Esophagus (tissue), 2 donors: ENCODE data around the gene ELMO1. TPM values are rescaled to one million over a fixed set of nuclear protein-coding genes. Genes with fewer than 3 reads are reported as not detected.

Source experiments
- H3K27ac ChIP-seq, 2 donors: one replicate each; pipeline ENCODE4 v1.5.1; 2013; ENCODE audit warnings: low read depth in 2 of 2, mild to moderate bottlenecking in 2 of 2, inconsistent platforms in 1 of 2, low read length in 1 of 2, moderate library complexity in 1 of 2
- H3K27me3 ChIP-seq, 2 donors: one replicate each; pipeline ENCODE4 v1.6.1; 2013; ENCODE audit warnings: low read length in 2 of 2, control low read depth in 1 of 2, mild to moderate bottlenecking in 1 of 2; ENCODE audit not compliant: insufficient read depth in 2 of 2, control insufficient read depth in 1 of 2
- H3K36me3 ChIP-seq, 2 donors: one replicate each; pipeline ENCODE4 v1.6.1; 2013; ENCODE audit warnings: low read length in 1 of 2; ENCODE audit not compliant: control insufficient read depth in 2 of 2, insufficient read depth in 2 of 2
- H3K4me1 ChIP-seq, 2 donors: one replicate each; pipeline ENCODE4 v1.6.1; 2013; ENCODE audit warnings: low read length in 1 of 2; ENCODE audit not compliant: control insufficient read depth in 2 of 2, insufficient read depth in 2 of 2
- H3K4me3 ChIP-seq, 2 donors: one replicate each; pipeline ENCODE4 v1.5.1; 2013; ENCODE audit warnings: low read length in 2 of 2, mild to moderate bottlenecking in 2 of 2, low read depth in 1 of 2, moderate library complexity in 1 of 2
- H3K9me3 ChIP-seq, 2 donors: one replicate each; pipeline ENCODE4 v1.6.1; 2013; ENCODE audit warnings: mild to moderate bottlenecking in 2 of 2, low read depth in 1 of 2, low read length in 1 of 2, moderate library complexity in 1 of 2; ENCODE audit not compliant: control insufficient read depth in 2 of 2, insufficient read depth in 1 of 2
- WGBS, 2 donors: extraction: QIAGEN DNeasy Blood & Tissue Kit; methylation state at CpG; one replicate each; pipeline ENCODE4 v1.1.7; 2013; 5-methylcytosine and 5-hydroxymethylcytosine counted together
- polyA plus RNA-seq, 2 donors: library from polyadenylated mRNA; stranded (reverse); fragments of 200-250 nt; gene quantifications; one replicate each; pipeline ENCODE4 v1.2.3, GENCODE V29; 2013
- donor health status: healthy with polysubstance abuse.
- donor health status: Bipolar disorder and iron deficiency.

ELMO1 gene
- polyA plus RNA-seq, 2 donors: 1.5 to 2.9 TPM

- Histone ChIP-seq H3K9me3 (no peaks in the 10 kb centered on the region), H3K4me1 (no peaks in the 10 kb centered on the region), H3K4me3 (no peak overlapping the region), H3K27me3 (no peaks in the 10 kb centered on the region), H3K36me3 (no peaks in the 10 kb centered on the region), H3K27ac (no peak overlapping the region)
- 72 to 81% methylated on average over 6 of the region's 6 CpGs for WGBS, 2 donors
These were observed 32.1 kb downstream of the ELMO1 start for GRCh38 chr7:37416378-37417106.

GRCh38 chr7:37415629-37416028 lies 33.0 kb downstream of the ELMO1 start:
- Histone ChIP-seq H3K4me3 (no peak overlapping the region), H3K27me3 (no peaks in the 10 kb centered on the region), H3K27ac (no peak overlapping the region), H3K36me3 (no peaks in the 10 kb centered on the region), H3K4me1 (no peaks in the 10 kb centered on the region), H3K9me3 (no peaks in the 10 kb centered on the region)
- WGBS, 2 donors: 59 to 83% methylated on average over 1 of the region's 1 CpG

GRCh38 chr7:37414352-37414983 lies 34.2 kb downstream of the ELMO1 start:
- Histone ChIP-seq H3K4me1 (no peaks in the 10 kb centered on the region), H3K9me3 (no peaks in the 10 kb centered on the region), H3K27me3 (no peaks in the 10 kb centered on the region), H3K27ac (no peak overlapping the region), H3K4me3 (no peak overlapping the region), H3K36me3 (no peaks in the 10 kb centered on the region)
- 76 to 78% methylated on average over 5 of the region's 5 CpGs for WGBS, 2 donors

- no peaks in the 10 kb centered on the region for H3K9me3 ChIP-seq
- no peak overlapping the region for H3K27ac ChIP-seq
- no peaks in the 10 kb centered on the region for H3K27me3 ChIP-seq
- 71 to 76% methylated on average over 4 of the region's 4 CpGs for WGBS, 2 donors
- no peaks in the 10 kb centered on the region for H3K4me1 ChIP-seq
- no peak overlapping the region for H3K4me3 ChIP-seq
- no peaks in the 10 kb centered on the region for H3K36me3 ChIP-seq
These were observed 37.1 kb downstream of the ELMO1 start for GRCh38 chr7:37411444-37412034.

GRCh38 chr7:37410305-37411229 lies 38.1 kb downstream of the ELMO1 start:
- no peak overlapping the region for H3K27ac ChIP-seq
- H3K4me1 ChIP-seq: no peaks in the 10 kb centered on the region
- 56 to 63% methylated on average over 1 of the region's 1 CpG for WGBS, 2 donors
- no peak overlapping the region for H3K4me3 ChIP-seq
- no peaks in the 10 kb centered on the region for H3K27me3 ChIP-seq
- no peaks in the 10 kb centered on the region for H3K9me3 ChIP-seq
- no peaks in the 10 kb centered on the region for H3K36me3 ChIP-seq

GRCh38 chr7:37409461-37409860 lies 39.2 kb downstream of the ELMO1 start:
- H3K27ac ChIP-seq: no peak overlapping the region
- H3K4me3 ChIP-seq: no peak overlapping the region
- WGBS, 2 donors: 45% methylated on average over 2 of the region's 2 CpGs
- H3K4me1 ChIP-seq: no peaks in the 10 kb centered on the region
- H3K36me3 ChIP-seq: no peaks in the 10 kb centered on the region
- no peaks in the 10 kb centered on the region for H3K9me3 ChIP-seq
- H3K27me3 ChIP-seq: no peaks in the 10 kb centered on the region

GRCh38 chr7:37408291-37409228 lies 40.1 kb downstream of the ELMO1 start:
- H3K4me3 ChIP-seq: no peak overlapping the region
- no peaks in the 10 kb centered on the region for H3K36me3 ChIP-seq
- 39 to 52% methylated on average over 13 of the region's 13 CpGs for WGBS, 2 donors
- H3K27ac ChIP-seq: no peak overlapping the region
- H3K27me3 ChIP-seq: no peaks in the 10 kb centered on the region
- no peaks in the 10 kb centered on the region for H3K4me1 ChIP-seq
- no peaks in the 10 kb centered on the region for H3K9me3 ChIP-seq

- no peaks in the 10 kb centered on the region for H3K4me1 ChIP-seq
- H3K4me3 ChIP-seq: no peak overlapping the region
- no peaks in the 10 kb centered on the region for H3K27me3 ChIP-seq
- no peak overlapping the region for H3K27ac ChIP-seq
- H3K36me3 ChIP-seq: no peaks in the 10 kb centered on the region
- 54 to 65% methylated on average over 9 of the region's 9 CpGs for WGBS, 2 donors
- no peaks in the 10 kb centered on the region for H3K9me3 ChIP-seq
These were observed 43.0 kb downstream of the ELMO1 start for GRCh38 chr7:37405603-37406122.
